Measurements from ENCODE around the gene CYP11A1.

CYP11A1 gene

DNA sequence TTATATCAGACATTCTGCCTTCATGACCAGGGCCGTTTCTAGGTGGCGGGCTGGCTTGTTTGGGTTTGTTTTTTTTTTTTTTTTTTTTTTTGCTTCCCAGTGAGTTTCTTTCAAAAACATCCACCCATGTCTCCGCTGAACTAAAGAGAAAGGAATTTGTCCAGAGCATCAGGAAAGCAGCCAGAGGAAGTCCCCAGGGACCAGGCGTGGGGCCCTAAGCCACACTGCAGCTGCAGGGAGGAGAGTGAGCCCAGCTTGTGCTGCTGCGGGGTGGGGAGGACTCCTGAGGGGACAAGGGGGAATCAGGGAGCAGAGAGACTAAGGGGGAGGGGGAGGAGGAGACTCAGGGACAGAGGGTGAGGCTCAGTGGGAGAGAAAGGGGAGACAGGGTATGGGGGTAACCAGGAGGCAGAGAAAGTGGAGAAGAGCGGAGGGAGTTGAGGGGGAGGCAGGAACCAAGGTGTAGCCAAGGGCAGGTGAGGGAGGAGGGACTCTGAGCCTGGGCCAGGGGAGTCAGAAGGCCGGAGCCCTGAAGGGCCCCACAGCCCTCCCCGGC lies 49.5 kb downstream of the CYP11A1 start:
- CTCF ChIA-PET: no interaction called here
- POLR2A ChIA-PET (ENCODE audit: low non-redundant PET): no interaction called here
- TF ChIP-seq CTCF (conservative IDR thresholded peaks at IDR 0.05; ENCODE audit: low read depth): no peak
- DNase-seq (ENCODE audit: low spot score): no peak
- no peak overlapping the region for H3K27ac ChIP-seq

DNA sequence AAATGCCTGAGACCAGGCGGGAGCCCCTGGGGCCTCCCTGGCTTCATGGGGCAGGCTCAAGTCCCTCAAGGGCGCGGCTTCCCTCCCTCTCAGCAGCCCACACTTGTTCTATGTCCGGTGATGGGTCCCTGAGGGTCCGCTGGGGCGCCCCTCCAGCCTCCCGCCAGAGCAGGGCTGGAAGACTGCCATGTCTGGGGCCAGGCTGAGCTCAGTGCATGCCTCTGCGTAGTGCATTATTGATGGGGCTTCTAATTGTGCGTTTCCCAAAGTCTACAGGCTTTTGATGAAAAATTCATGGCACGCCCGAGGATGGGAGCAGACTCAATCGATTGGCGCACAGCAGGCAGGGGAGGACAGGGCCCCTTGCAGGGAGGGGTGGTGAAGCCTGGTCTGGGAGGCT lies 51.3 kb downstream of the CYP11A1 start:
- POLR2A ChIA-PET (ENCODE audit: low non-redundant PET): no interaction called here
- no peak for DNase-seq (ENCODE audit: low spot score)
- CTCF ChIA-PET: no interaction called here
- TF ChIP-seq CTCF (conservative IDR thresholded peaks at IDR 0.05; ENCODE audit: low read depth): no peak
- no peak overlapping the region for H3K27ac ChIP-seq

- no peak overlapping the region for H3K27ac ChIP-seq
- ChIA-PET POLR2A (ENCODE audit: low non-redundant PET) (no interaction called here), CTCF (interaction anchor here (0.5 kb wide), 1 partner anchor 8 kb away, joined by 3 read pairs; no protein-coding TSS in a partner anchor)
- TF ChIP-seq CTCF (conservative IDR thresholded peaks at IDR 0.05; ENCODE audit: low read depth): no peak
- DNase-seq (ENCODE audit: low spot score): no peak
Measured at GRCh38 chr15:74315626-74316025, 51.8 kb downstream of the CYP11A1 start.

GRCh38 chr15:74314795-74315438 lies 52.5 kb downstream of the CYP11A1 start:
- H3K27ac ChIP-seq: no peak overlapping the region
- no peak for TF ChIP-seq CTCF (conservative IDR thresholded peaks at IDR 0.05; ENCODE audit: low read depth)
- POLR2A ChIA-PET (ENCODE audit: low non-redundant PET): no interaction called here
- DNase-seq (ENCODE audit: low spot score): no peak
- CTCF ChIA-PET: no interaction called here

DNA sequence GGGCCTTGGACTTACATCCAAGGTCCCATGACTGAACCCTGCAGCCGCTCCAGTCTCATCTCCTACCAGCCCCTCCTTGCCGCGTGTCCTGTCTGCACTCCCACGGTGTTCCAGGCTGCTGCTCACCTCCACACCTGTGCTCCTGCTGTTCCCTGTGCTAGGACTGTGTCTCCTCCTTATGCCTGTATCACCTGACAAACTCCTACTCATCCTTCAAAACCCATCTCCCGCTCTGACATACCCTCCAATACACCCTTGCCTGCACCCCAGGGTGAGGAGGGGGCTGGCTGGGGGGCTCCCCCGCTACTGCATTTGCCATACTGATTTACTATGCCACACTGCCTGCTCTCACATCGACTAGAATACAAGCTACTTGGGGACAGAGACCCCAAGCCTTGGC lies 53.6 kb downstream of the CYP11A1 start:
- TF ChIP-seq CTCF (conservative IDR thresholded peaks at IDR 0.05; ENCODE audit: low read depth): no peak
- no peak for DNase-seq (ENCODE audit: low spot score)
- ChIA-PET CTCF (interaction anchor here (0.5 to 1.0 kb wide), 2 partner anchors 9 to 266 kb away, joined by 3 to 5 read pairs; no protein-coding TSS in a partner anchor), POLR2A (ENCODE audit: low non-redundant PET) (no interaction called here)
- H3K27ac ChIP-seq: no peak overlapping the region

- CTCF ChIA-PET: interaction anchor here (0.6 to 4.6 kb wide), 4 partner anchors 8 to 210 kb away, joined by 3 to 29 read pairs (median 7); no protein-coding TSS in a partner anchor
- H3K27ac ChIP-seq: no peak overlapping the region
- TF ChIP-seq CTCF (conservative IDR thresholded peaks at IDR 0.05; ENCODE audit: low read depth): no peak
- POLR2A ChIA-PET (ENCODE audit: low non-redundant PET): no interaction called here
- DNase-seq (ENCODE audit: low spot score): no peak
Measured at GRCh38 chr15:74312445-74313007, 54.9 kb downstream of the CYP11A1 start.

Data from RWPE1 (cell line).